GM12873 (cell line): ENCODE measurements around the gene P2RX4.

Experiments
- CTCF ChIP-seq: IDR thresholded peaks from 2 replicates; pipeline ENCODE4 v1.5.1; 2012; ENCODE audit warnings: low read depth, mild to moderate bottlenecking, moderate library complexity, low read length, control low read depth; ENCODE audit not compliant: insufficient read depth; ENCODE audit errors: missing control alignments

P2RX4 gene

GRCh38 chr12:121209221-121209620 is 708 bp upstream of the P2RX4 start:
- TF ChIP-seq CTCF, result no peak

- no peak for TF ChIP-seq CTCF
These were observed 2.9 kb downstream of the P2RX4 start for GRCh38 chr12:121212875-121213274.

- TF ChIP-seq CTCF, result no peak
These were observed 4.3 kb downstream of the P2RX4 start for GRCh38 chr12:121214166-121214777.

- no peak for TF ChIP-seq CTCF
These were observed 5.2 kb downstream of the P2RX4 start for GRCh38 chr12:121214855-121215745.

- TF ChIP-seq CTCF, result no peak
These were observed 6.2 kb downstream of the P2RX4 start for GRCh38 chr12:121216102-121216501.

- no peak for TF ChIP-seq CTCF
These were observed 7.1 kb downstream of the P2RX4 start for GRCh38 chr12:121217063-121217462.

GRCh38 chr12:121217761-121218160 is 7.8 kb downstream of the P2RX4 start:
- no peak for TF ChIP-seq CTCF
